Lower lobe of right lung (tissue), 2 donors: ENCODE measurements around the gene MARF1. TPM values are rescaled to one million over a fixed set of nuclear protein-coding genes. Genes with fewer than 3 reads are reported as not detected.
"Not testable (repeated sequence)": the region's sequence is repeated elsewhere in the genome, so short reads cannot be mapped to it uniquely, and the experiment has no call there.

Experiments used
- ATAC-seq, 2 donors: fragments of 200-7000 bp; cut with Tn5 transposase; one replicate each; pipeline ENCODE4 v1.9.1; 2020 to 2022; ENCODE audit warnings: mild to moderate bottlenecking in 2 of 2, moderate library complexity in 2 of 2
- DNase-seq: peaks from one replicate; pipeline ENCODE4 v3.0.0-alpha.2; 2020
- H3K27ac ChIP-seq: fragments of 200-600 bp; one replicate; pipeline ENCODE4 v1.8.0; 2022
- H3K27me3 ChIP-seq: fragments of 200-600 bp; one replicate; pipeline ENCODE4 v1.8.0; 2022; ENCODE audit warnings: low read depth
- H3K36me3 ChIP-seq: fragments of 200-600 bp; one replicate; pipeline ENCODE4 v1.8.0; 2022; ENCODE audit warnings: mild to moderate bottlenecking
- H3K4me1 ChIP-seq: fragments of 200-600 bp; one replicate; pipeline ENCODE4 v1.8.0; 2022
- H3K4me3 ChIP-seq: fragments of 200-600 bp; one replicate; pipeline ENCODE4 v1.8.0; 2022; ENCODE audit warnings: mild to moderate bottlenecking
- H3K9me3 ChIP-seq: fragments of 200-600 bp; one replicate; pipeline ENCODE4 v1.8.0; 2022
- intact Hi-C: fragments of 100-400 bp; cut with DNase I; formaldehyde crosslinking; loops from one replicate; pipeline ENCODE4 v1.11.0; 2022
- total RNA-seq: library from RNA; stranded (reverse); fragmentation: NEBNext Ultra II Directional; extraction: Animal tissue kit (Norgen Biotek cat#: 25700); gene quantifications from one replicate; pipeline ENCODE4 v1.2.1, GENCODE V29; 2021
- TF ChIP-seq, protein P1 (sequence below): fragments of 200-600 bp; IDR thresholded peaks from one replicate; pipeline ENCODE4 v1.8.0; 2022; ENCODE audit warnings: antibody characterized with exemption, mild to moderate bottlenecking
- donor health status: DM: no; HTN: yes; CAD: no; lungs with severe emphysema.

MARF1 gene
- total RNA-seq, 1 donor from 2014 or later: 111 TPM

DNA sequence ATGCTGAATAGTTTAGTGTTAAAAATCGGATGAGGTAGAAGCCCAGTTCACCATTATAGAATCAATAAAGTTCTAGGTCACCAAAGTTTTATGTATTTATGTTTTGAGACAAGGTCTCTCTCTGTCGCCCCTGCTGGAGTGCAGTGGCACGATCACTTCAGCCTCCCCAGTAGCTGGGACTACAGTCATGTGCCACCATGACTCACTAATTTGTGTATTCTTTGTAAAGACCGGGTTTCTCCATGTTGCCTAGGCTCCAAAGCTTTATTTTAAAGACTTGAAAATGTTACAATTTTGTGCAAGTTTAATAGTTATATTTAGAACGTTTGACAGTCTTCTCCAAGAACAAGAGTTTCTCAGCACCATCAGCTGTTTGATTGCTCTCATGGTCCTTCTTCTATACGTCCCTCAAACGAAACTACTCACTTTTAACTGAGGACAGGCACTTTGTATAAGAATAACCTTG lies 39.2 kb upstream of the MARF1 start:
- peak; percentile 41 to 59 for ATAC-seq
- TF ChIP-seq, protein P1, sequence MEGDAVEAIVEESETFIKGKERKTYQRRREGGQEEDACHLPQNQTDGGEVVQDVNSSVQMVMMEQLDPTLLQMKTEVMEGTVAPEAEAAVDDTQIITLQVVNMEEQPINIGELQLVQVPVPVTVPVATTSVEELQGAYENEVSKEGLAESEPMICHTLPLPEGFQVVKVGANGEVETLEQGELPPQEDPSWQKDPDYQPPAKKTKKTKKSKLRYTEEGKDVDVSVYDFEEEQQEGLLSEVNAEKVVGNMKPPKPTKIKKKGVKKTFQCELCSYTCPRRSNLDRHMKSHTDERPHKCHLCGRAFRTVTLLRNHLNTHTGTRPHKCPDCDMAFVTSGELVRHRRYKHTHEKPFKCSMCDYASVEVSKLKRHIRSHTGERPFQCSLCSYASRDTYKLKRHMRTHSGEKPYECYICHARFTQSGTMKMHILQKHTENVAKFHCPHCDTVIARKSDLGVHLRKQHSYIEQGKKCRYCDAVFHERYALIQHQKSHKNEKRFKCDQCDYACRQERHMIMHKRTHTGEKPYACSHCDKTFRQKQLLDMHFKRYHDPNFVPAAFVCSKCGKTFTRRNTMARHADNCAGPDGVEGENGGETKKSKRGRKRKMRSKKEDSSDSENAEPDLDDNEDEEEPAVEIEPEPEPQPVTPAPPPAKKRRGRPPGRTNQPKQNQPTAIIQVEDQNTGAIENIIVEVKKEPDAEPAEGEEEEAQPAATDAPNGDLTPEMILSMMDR: peak; percentile 43
- H3K36me3 ChIP-seq: peaks cover 72% of the 10 kb centered on the region
- no peaks in the 10 kb centered on the region for H3K4me1 ChIP-seq
- DNase-seq: peak; percentile 51
- no peak overlapping the region for H3K27ac ChIP-seq
- H3K4me3 ChIP-seq: no peak overlapping the region
- intact Hi-C loops: no loop called here
- H3K9me3 ChIP-seq: no peaks in the 10 kb centered on the region
- H3K27me3 ChIP-seq: no peaks in the 10 kb centered on the region

DNA sequence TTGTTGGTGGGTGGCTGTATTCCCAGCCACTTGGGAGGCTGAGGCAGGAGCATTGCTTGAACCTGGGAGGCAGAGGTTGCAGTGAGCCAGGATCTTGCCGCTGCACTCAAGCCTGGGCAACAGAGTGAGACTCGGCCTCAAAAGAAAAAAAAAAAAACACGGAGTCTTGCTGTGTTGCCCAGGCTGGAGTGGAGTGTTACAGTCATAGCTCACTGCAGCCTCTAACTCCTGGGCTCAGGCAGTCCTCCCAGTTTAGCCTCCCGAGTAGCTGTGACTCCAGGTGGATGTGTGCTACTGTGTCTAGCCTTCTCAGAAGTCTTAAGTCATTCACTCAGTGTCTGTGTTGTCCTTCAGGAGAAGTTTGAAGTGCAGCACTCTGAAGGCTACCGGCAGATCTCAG lies 34.5 kb upstream of the MARF1 start:
- no peaks in the 10 kb centered on the region for H3K27me3 ChIP-seq
- intact Hi-C loops: no loop called here
- TF ChIP-seq, protein P1: no peak
- peaks cover 37% of the 10 kb centered on the region for H3K36me3 ChIP-seq
- no peak overlapping the region for H3K27ac ChIP-seq
- H3K4me3 ChIP-seq: no peak overlapping the region
- no peaks in the 10 kb centered on the region for H3K9me3 ChIP-seq
- no peak for DNase-seq
- no peak for ATAC-seq
- peaks cover 17% of the 10 kb centered on the region for H3K4me1 ChIP-seq

- peaks cover 37% of the 10 kb centered on the region for H3K36me3 ChIP-seq
Measured at GRCh38 chr16:15676506-15676905, 33.6 kb upstream of the MARF1 start.

GRCh38 chr16:15674571-15674970 lies 31.6 kb upstream of the MARF1 start:
- intact Hi-C loops: no loop called here

More at GRCh38 chr16:15676506-15676905, 33.6 kb upstream of the MARF1 start:
- intact Hi-C loops: no loop called here
- Histone ChIP-seq H3K9me3 (no peaks in the 10 kb centered on the region), H3K4me3 (no peak overlapping the region), H3K4me1 (peaks cover 25% of the 10 kb centered on the region), H3K27me3 (no peaks in the 10 kb centered on the region), H3K27ac (no peak overlapping the region)
- DNase-seq (no peak), ATAC-seq (no peak)
- TF ChIP-seq, protein P1: no peak

GRCh38 chr16:15672514-15673167 lies 29.7 kb upstream of the MARF1 start:
- Histone ChIP-seq H3K36me3 (peaks cover 31% of the 10 kb centered on the region), H3K9me3 (no peaks in the 10 kb centered on the region), H3K27me3 (no peaks in the 10 kb centered on the region), H3K27ac (peak overlapping the region; percentile 90), H3K4me3 (peak overlapping the region; percentile 12), H3K4me1 (peaks cover 25% of the 10 kb centered on the region)
- DNase-seq (peak; percentile 92), ATAC-seq (peak; percentile 96)
- TF ChIP-seq, protein P1: no peak
- intact Hi-C loops: no loop called here

More at GRCh38 chr16:15674571-15674970, 31.6 kb upstream of the MARF1 start:
- Histone ChIP-seq H3K4me3 (no peak overlapping the region), H3K9me3 (no peaks in the 10 kb centered on the region), H3K4me1 (peaks cover 25% of the 10 kb centered on the region), H3K27me3 (no peaks in the 10 kb centered on the region), H3K36me3 (peaks cover 35% of the 10 kb centered on the region), H3K27ac (peak overlapping the region; percentile 90)
- DNase-seq (no peak), ATAC-seq (no peak)
- TF ChIP-seq, protein P1: no peak

DNA sequence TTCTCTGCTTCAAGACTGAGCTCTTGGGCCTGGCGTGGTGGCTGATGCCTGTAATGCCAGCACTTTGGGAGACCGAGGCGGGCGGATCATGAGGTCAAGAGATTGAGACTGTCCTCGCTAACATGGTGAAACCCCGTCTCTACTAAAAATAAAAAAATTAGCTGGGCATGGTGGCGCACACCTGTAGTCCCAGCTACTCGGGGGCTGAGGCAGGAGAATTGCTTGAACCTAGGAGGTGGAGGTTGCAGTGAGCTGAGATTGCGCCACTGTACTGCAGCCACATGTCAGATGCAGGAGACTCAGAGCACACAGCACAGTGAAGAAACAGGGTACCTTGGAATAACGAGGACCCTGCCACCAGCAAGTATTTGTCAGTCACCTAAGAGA lies 29.2 kb upstream of the MARF1 start:
- peak overlapping the region; percentile 90 for H3K27ac ChIP-seq
- peaks cover 33% of the 10 kb centered on the region for H3K36me3 ChIP-seq
- DNase-seq, intact Hi-C loops, H3K4me3 ChIP-seq, H3K9me3 ChIP-seq, H3K27me3 ChIP-seq: not testable (repeated sequence)
- peak in 1 of 2 donors; percentile 3 for ATAC-seq
- peaks cover 25% of the 10 kb centered on the region for H3K4me1 ChIP-seq
